LNCaP clone FGC (cell line): ENCODE results near the gene CPVL.

Experiments used
- DNase-seq: peaks from one replicate; pipeline ENCODE4 v3.0.0-alpha.2; 2011; ENCODE audit warnings: low read depth
- H3K4me3 ChIP-seq: 2 replicates; pipeline ENCODE4 v1.5.1; 2011; ENCODE audit warnings: mild to moderate bottlenecking, low read depth, low read length, control low read depth
- TF ChIP-seq, protein P1 (sequence below): IDR thresholded peaks from 2 replicates; pipeline ENCODE4 v1.5.1; 2012; ENCODE audit warnings: mild to moderate bottlenecking; ENCODE audit not compliant: control insufficient read depth, insufficient read depth; ENCODE audit errors: extremely low read depth

CPVL gene

DNA sequence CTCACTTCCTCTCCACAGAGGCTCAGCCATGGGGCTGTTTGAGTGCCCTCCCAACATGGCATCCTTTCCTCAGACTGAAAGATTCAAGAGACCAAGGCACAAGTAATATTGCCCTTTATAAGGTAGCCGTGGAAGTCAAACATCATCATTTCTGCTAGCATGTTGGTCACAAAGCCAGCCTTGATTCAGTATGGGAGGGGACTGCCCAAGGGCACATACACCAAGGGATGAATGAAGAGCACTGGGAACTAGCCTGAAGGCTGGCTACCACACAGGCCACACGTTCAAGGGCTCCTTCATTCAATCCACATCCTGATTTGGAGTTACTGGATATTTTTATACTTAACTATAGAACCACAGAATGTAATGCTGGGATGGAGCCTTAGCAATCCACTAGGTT is 39.3 kb downstream of the CPVL start:
- no peak overlapping the region for H3K4me3 ChIP-seq
- TF ChIP-seq, protein P1, sequence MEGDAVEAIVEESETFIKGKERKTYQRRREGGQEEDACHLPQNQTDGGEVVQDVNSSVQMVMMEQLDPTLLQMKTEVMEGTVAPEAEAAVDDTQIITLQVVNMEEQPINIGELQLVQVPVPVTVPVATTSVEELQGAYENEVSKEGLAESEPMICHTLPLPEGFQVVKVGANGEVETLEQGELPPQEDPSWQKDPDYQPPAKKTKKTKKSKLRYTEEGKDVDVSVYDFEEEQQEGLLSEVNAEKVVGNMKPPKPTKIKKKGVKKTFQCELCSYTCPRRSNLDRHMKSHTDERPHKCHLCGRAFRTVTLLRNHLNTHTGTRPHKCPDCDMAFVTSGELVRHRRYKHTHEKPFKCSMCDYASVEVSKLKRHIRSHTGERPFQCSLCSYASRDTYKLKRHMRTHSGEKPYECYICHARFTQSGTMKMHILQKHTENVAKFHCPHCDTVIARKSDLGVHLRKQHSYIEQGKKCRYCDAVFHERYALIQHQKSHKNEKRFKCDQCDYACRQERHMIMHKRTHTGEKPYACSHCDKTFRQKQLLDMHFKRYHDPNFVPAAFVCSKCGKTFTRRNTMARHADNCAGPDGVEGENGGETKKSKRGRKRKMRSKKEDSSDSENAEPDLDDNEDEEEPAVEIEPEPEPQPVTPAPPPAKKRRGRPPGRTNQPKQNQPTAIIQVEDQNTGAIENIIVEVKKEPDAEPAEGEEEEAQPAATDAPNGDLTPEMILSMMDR, result no peak
- DNase-seq, result no peak

DNA sequence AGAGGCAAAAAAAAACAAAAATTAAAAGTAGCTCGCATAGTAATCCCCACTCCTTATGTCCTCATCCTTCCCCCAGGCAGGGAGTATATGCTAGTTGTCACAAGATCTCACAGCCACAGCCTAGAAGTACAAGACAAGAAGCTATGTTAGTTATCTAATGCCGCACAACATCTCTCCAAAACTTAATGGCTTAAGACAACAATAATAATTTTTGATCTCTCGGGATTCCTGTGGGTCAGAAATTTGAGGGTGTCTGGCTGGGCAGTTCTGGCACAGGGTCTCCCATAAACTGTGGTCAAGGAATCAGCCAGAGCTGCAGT is 39.7 kb downstream of the CPVL start:
- TF ChIP-seq, protein P1, result no peak
- H3K4me3 ChIP-seq, result no peak overlapping the region
- DNase-seq, result no peak

DNA sequence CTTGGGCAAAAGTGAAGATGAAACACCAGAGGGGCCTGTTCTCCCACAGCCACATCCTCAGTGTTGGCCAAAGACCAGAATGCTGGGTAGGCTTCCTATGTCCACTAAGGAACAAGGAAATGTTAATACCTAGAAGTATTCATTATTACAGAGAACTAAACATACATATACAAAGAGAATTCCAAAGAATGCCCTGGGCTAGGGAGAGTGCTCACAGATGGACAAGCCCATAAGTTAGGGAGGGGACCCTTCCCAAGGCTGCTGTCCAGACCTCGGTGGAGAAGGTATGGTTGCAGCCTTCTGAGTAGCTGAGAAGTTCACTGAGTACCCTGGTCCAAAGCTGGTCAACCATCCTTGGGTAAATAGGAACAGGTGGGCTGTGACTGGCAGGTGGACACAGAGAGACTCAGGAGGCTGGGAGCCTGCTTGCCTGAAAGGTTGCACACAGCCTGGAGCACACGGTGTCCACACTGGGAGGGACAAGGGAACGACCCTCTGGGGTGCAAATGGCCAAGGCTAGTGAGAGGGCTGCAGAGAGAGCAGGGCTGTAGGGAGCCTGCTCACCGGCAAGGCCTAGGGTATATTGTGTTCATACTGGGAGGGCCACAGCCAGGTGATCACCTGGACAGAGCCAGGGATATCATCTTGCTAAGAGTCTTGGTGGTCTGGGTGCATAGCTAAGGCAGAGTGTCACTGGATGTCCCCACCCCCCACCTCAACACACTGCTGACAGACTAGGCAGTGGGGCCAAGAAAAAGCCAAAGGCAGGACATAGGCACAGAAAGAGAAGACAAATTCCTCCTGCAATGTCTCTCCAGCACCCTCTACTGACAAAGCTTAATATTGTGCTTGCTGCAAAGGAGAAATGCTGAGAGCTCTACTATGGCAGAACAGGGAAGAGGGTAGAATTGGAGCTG is 40.3 kb downstream of the CPVL start:
- TF ChIP-seq, protein P1, result peak; percentile 93
- no peak overlapping the region for H3K4me3 ChIP-seq
- no peak for DNase-seq

DNA sequence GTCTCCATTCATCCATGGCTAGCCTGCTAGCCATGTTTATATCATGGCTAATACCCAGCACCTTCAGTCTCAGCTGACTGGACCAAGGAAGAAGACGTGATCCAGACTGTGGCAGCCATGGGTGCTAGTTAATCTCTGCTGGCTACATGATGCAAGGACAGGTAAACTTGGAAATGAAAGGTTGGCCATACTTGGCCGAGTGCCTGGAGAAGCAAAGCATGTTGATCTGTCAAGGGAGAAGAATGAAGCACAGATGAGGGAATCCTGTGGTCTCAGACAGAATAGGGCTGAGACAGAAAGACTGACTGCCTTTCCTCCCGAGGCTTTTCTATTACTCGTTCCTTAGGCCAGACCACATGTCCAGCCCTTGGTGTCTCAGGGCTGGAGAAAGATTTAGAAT is 41.1 kb downstream of the CPVL start:
- TF ChIP-seq, protein P1, result no peak
- no peak overlapping the region for H3K4me3 ChIP-seq
- DNase-seq, result no peak

GRCh38 chr7:29102558-29103151 is 43.7 kb downstream of the CPVL start:
- no peak for DNase-seq
- H3K4me3 ChIP-seq, result no peak overlapping the region
- TF ChIP-seq, protein P1, result peak; percentile 76

DNA sequence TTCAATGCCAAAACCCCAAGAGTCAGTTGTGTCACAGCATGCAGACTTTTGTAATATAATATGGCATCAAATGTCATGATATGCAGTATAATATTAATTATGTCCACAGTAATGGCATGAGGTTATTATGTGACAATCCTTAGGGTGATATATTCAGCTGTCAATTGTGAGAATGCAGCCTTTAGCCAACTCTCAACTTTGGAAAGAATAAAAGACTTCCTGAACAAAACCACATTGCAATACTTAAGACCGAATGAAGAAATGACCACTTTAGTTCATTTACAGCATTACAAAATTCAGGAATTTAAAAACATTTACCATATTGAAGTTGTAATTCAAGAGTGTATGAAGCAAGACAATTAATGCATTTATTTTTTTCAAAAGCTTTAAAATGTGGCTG is 45.4 kb downstream of the CPVL start:
- TF ChIP-seq, protein P1, result no peak
- DNase-seq, result no peak
- no peak overlapping the region for H3K4me3 ChIP-seq
